ENCODE data around the gene SHISAL1.

SHISAL1 gene

GRCh38 chr22:44278243-44279068, 34.3 kb downstream of the SHISAL1 start:
- no peak for FAIRE-seq
- no peak for DNase-seq (ENCODE audit: low spot score)

- DNase-seq (ENCODE audit: low spot score) (no peak), FAIRE-seq (no peak)
Observed at GRCh38 chr22:44277386-44278135, 35.2 kb downstream of the SHISAL1 start.

DNA sequence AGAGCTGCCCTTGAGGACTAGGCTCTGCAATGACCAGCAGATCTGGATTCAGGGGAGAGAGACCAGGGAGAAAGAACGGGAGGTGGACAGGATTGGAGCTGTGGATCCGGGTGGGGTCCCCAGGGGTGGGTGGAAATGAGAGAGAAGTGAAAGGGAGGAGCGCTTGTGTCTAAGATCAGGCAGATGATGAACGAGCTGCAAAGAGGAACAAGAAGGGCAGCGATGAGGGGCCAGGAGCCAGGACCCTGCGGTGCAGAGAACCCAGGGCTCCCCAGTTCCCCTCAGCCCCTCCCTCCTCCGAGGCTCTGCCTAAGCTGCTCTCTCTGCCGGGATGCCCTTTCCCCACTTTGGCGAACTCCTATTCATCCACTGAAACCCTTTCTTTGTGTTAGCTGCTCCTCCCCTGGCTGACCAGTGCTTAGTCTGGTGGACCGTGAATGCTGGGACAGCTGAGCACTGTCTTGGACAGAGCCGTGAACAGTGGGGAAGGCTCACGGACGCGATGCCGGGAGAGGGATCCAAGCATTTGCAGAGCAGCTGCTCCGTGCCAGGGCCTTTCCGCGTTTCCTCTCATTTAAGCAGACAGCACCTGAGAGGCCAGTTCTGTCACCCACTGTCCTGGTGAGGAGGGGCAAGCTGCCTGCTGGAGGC, 35.9 kb downstream of the SHISAL1 start:
- FAIRE-seq (no peak), DNase-seq (ENCODE audit: low spot score) (no peak)

DNA sequence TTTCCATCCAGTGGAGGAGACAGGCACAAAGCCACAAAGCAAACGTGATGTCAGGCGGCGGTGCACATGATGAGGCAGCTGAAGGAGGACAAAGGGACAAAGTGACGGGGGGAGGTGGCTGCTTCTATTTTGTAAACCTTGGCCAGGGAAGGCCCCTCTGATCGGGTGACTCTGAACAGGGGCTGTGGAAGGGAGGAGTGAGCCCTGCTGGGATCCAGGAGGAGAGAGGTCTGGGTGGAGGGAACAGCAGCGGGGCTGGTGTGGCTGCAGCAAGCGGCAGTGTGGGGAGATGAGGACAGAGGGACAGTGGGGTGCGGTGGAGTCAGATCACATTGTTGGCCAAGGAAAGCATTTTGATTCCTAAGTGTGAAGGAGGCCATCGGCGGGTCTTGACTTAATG, 36.7 kb downstream of the SHISAL1 start:
- DNase-seq (ENCODE audit: low spot score): no peak
- FAIRE-seq: no peak

DNA sequence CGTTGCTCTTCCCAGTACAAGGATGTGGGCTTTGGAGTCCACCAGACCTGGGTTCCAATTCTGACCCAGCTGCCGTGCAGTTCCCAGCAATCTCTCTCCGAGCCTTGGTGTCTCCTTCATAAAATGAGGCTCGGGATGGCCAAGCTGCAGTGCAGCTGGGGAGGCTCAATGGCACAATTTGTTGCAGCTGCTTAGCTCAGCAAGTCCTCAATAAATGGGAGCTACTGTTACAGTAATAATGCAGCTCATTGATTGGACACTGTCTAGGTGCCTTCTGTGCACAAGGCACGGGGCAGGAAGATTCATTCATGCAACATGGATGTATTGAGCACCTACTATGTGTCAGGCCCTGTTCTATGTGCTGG, 37.1 kb downstream of the SHISAL1 start:
- no peak for FAIRE-seq
- DNase-seq (ENCODE audit: low spot score): no peak

DNA sequence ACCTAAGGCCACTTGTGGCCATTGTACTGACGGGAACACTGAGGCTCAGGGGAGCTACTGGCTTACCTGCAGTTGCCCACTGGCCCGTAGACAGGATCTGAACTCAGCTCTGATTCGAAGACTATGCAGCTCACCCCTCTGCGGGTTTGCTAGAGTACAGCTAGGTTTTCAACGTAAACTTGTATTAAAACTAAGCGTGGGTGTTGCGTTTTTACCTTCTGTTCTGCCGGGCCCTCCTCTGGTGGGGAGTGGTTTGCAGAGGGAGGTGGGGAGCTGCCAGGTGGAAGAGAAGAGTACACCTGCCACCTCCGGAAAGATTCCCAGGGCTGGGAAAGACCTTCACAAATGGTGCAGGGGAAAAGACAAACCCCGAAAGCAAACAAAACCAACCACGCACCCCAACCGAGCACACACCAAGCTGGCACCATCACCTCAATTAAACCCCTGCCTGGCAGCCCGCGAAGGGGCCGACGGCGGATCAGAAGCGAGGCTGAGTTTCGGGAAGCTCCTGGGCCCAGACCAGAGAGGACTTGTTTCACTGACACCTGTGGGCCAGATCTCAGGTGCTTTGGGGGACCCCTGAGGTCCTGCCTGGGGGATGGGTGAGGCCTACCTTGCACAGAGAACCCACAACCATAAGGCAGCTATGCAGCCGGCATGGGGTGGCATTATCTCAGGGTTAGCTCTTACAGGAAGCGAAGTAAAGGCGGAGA, 37.7 kb downstream of the SHISAL1 start:
- FAIRE-seq (no peak), DNase-seq (ENCODE audit: low spot score) (no peak)

DNA sequence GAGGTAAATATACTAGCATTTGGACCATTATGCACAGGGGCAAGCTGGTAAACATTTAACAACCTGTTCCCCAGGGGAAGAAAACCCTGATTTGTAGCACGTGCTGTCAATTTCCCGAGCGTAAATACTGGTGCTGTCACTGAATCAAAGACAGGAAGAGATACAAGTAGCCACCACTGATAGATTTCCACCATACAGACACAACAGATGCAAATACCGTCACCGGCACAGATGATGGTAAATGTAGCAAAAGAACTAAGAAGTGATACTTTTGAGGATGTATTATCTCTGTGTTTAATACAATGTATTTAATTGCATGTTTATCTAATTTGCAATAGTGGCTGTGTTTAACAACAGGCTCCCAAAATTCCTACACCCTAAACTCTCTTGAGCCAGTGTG, 39.6 kb downstream of the SHISAL1 start:
- FAIRE-seq: peak; percentile 61
- no peak for DNase-seq (ENCODE audit: low spot score)

DNA sequence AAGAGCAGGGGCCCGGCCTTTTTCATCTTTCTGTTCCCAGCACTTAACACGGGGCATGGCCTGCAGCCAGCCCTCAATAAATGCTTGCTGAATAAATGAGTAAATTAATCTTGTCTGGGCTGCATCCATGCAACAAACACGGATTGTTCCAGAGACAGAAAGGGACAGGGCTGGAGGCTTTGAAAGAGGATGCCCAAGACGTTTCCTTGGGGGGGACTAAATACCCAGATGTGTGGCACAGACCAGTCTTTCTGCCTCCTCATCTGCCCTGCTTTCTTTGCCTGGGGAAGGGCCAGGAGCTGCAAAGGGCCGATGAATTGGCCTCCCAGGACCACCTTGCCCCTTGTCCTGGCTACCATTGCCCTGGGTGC, 40.4 kb downstream of the SHISAL1 start:
- FAIRE-seq: no peak
- no peak for DNase-seq (ENCODE audit: low spot score)

DNA sequence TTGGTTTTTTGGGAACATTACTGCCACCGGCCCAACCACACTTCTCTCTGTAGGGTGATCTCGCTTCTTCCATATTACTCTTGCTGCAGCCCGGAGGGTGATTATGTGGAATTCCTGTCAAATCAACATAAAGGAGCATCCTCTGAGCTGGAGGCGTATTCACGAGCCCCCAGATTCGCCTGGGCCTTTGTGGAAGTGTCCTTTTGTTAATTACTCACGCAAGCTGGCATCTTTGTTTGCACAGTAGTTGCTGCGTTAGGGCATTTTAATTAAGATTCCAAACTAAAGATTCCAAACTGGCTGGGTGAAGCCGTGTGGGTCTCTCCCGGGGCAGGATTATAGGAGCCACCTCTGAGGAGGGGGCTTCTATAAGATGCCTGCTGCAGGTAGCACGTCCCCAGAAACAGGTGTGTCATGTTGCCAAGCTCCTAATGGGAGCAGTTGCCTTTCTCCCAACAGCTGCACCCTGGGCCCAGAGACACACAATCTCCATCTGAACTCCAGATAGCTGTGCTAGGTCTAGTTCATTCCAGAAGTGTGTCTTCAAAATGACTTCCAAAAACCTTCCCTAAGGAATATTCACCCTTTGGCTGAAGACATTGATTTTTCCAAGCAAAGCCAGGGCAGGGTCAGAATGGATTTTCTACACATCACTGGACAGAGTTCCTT, 40.9 kb downstream of the SHISAL1 start:
- DNase-seq (ENCODE audit: low spot score) (no peak), FAIRE-seq (no peak)

- no peak for DNase-seq (ENCODE audit: low spot score)
- no peak for FAIRE-seq
Observed at GRCh38 chr22:44271010-44271500, 41.7 kb downstream of the SHISAL1 start.

- DNase-seq (ENCODE audit: low spot score) (no peak), FAIRE-seq (no peak)
Observed at GRCh38 chr22:44270556-44270880, 42.2 kb downstream of the SHISAL1 start.

GRCh38 chr22:44269757-44270555, 42.8 kb downstream of the SHISAL1 start:
- FAIRE-seq (peak; percentile 53), DNase-seq (ENCODE audit: low spot score) (no peak)

GRCh38 chr22:44269117-44269498, 43.6 kb downstream of the SHISAL1 start:
- no peak for DNase-seq (ENCODE audit: low spot score)
- FAIRE-seq: peak; percentile 98

GRCh38 chr22:44268431-44269116, 44.2 kb downstream of the SHISAL1 start:
- DNase-seq (ENCODE audit: low spot score) (no peak), FAIRE-seq (no peak)

- FAIRE-seq (no peak), DNase-seq (ENCODE audit: low spot score) (no peak)
Observed at GRCh38 chr22:44267856-44268255, 44.9 kb downstream of the SHISAL1 start.

DNA sequence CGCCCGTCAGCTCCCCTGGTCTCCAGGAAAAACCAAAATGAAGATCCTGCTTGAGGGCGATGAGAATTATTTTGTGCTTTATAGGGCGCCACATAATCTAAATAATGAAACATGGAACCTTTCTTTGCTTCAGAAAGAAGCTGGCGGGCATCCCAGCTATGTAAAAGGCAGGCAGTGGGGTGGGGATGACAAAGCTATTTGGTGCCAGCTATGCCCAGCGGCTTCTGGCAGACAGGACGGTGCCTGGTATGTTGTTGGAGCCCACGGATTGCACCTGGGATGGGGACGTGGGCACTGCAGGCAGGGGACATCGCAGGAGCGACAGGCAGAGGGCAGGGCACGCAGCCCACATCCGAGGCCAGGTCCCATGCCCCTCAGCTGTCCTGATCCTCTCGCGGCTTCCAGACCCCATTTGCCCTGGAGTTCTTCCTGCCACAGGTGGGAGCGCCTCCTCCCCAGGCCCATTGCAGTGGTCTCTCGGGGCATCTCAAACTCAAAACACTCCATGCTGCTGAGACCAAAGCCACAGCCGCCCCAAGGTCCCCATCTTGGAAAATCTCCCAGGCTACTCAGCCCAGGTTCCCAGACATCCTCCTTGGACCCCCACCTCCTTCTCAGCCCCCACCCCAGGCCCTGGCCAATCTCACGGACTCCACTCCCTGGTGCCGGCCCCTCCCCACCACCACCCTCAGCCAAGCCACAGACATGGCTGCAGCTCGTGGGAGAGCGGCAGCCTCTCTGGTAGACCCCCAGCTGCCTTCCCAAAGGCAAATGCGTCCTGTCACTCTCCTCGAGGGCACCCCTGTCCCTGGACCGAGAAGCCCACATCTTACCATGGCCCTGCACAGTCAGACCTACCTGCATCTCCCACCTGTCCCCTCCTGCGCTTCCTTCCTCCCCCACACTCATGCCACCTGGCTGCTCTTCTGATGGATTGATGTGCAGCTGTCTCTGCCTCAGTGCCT, 45.7 kb downstream of the SHISAL1 start:
- DNase-seq (ENCODE audit: low spot score) (no peak), FAIRE-seq (peak; percentile 13)

- DNase-seq (ENCODE audit: low spot score): no peak
- peak; percentile 50 for FAIRE-seq
Observed at GRCh38 chr22:44263547-44263946, 49.2 kb downstream of the SHISAL1 start.

DNA sequence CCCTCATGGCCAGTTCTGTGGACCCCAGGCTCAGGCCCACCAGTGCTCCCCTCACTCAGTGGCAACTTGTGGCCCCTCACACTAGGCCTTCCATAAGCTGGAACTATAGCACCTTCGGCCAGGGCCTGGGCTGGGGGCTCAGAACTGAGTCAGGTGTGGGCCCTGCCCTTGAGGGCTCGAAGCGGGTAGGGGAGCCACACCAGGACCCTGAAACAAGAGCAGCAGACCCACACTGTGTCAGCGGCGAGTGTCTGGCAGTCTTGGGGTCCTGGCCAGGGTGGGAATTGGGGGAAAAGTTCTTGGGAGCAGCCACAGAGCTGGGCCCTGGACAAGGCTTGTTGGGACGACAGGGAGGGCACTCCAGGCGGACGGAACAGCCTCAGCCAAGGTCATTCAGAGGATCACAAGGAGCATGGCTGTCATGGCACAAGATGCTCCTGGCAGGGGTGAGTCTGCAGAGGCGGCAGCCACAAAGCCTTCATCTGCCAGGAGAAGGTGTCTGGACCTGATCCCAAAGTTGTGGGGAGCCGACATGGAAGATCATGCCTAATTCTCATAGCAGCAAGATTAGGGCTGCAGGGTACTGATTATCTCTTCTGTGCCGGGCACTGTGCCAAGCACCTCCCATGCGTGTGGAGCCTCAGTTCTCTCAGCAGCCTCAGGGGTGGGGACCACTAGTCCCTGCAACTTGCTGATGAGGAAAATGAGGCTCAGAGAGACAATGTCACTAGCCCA, 50.7 kb downstream of the SHISAL1 start:
- DNase-seq (ENCODE audit: low spot score) (no peak), FAIRE-seq (no peak)

Measured in urothelium cell line (cell line).